ENCODE data around the gene GAB1.

The GAB1 gene

GRCh38 chr4:143356493-143356892 is 19.8 kb downstream of the GAB1 start:
- Histone ChIP-seq H3K27ac (ENCODE audit: insufficient read depth, low read length, poor library complexity, severe bottlenecking) (no peak overlapping the region), H3K27me3 (replicated peaks; ENCODE audit: control insufficient read depth, insufficient read depth, low read length, poor library complexity, severe bottlenecking) (no peaks in the 10 kb centered on the region), H3K9me3 (ENCODE audit: control insufficient read depth, low read length) (no peaks in the 10 kb centered on the region), H3K4me3 (ENCODE audit: insufficient read depth, low read depth, low read length, poor library complexity, severe bottlenecking) (no peak overlapping the region), H3K4me1 (ENCODE audit: control insufficient read depth, insufficient read depth, low read length, poor library complexity, severe bottlenecking) (no peaks in the 10 kb centered on the region), H3K36me3 (ENCODE audit: control insufficient read depth, insufficient read depth, low read length) (no peaks in the 10 kb centered on the region)
- DNase-seq = no peak

- no peaks in the 10 kb centered on the region for H3K36me3 ChIP-seq (ENCODE audit: control insufficient read depth, insufficient read depth, low read length)
- H3K9me3 ChIP-seq (ENCODE audit: control insufficient read depth, low read length) = no peaks in the 10 kb centered on the region
- DNase-seq = no peak
- H3K4me1 ChIP-seq (ENCODE audit: control insufficient read depth, insufficient read depth, low read length, poor library complexity, severe bottlenecking) = no peaks in the 10 kb centered on the region
- H3K4me3 ChIP-seq (ENCODE audit: insufficient read depth, low read depth, low read length, poor library complexity, severe bottlenecking) = no peak overlapping the region
- H3K27ac ChIP-seq (ENCODE audit: insufficient read depth, low read length, poor library complexity, severe bottlenecking) = no peak overlapping the region
- no peaks in the 10 kb centered on the region for H3K27me3 ChIP-seq (replicated peaks; ENCODE audit: control insufficient read depth, insufficient read depth, low read length, poor library complexity, severe bottlenecking)
Observed at GRCh38 chr4:143357161-143357845, 20.6 kb downstream of the GAB1 start.

DNA sequence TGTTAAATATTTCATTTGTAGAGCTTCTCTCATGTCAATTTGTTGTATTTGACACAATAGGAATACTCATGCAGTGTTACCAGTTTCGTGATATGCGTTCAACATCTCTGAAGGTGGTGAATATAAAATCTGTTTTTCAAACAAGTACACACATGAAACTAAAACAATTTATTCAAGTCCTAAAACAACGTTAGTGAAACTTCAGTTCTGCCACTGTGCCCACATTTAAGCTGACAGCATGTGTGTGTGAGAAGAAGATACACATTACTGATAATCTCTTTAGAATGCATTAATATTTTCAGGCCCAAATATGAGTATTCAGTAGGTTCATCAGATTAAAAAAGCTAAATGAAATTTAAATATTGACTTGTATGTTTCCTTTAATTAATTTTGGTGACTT is 21.7 kb downstream of the GAB1 start:
- no peaks in the 10 kb centered on the region for H3K4me1 ChIP-seq (ENCODE audit: control insufficient read depth, insufficient read depth, low read length, poor library complexity, severe bottlenecking)
- DNase-seq = no peak
- no peak overlapping the region for H3K4me3 ChIP-seq (ENCODE audit: insufficient read depth, low read depth, low read length, poor library complexity, severe bottlenecking)
- no peaks in the 10 kb centered on the region for H3K36me3 ChIP-seq (ENCODE audit: control insufficient read depth, insufficient read depth, low read length)
- H3K27ac ChIP-seq (ENCODE audit: insufficient read depth, low read length, poor library complexity, severe bottlenecking) = no peak overlapping the region
- H3K9me3 ChIP-seq (ENCODE audit: control insufficient read depth, low read length) = no peaks in the 10 kb centered on the region
- no peaks in the 10 kb centered on the region for H3K27me3 ChIP-seq (replicated peaks; ENCODE audit: control insufficient read depth, insufficient read depth, low read length, poor library complexity, severe bottlenecking)

DNA sequence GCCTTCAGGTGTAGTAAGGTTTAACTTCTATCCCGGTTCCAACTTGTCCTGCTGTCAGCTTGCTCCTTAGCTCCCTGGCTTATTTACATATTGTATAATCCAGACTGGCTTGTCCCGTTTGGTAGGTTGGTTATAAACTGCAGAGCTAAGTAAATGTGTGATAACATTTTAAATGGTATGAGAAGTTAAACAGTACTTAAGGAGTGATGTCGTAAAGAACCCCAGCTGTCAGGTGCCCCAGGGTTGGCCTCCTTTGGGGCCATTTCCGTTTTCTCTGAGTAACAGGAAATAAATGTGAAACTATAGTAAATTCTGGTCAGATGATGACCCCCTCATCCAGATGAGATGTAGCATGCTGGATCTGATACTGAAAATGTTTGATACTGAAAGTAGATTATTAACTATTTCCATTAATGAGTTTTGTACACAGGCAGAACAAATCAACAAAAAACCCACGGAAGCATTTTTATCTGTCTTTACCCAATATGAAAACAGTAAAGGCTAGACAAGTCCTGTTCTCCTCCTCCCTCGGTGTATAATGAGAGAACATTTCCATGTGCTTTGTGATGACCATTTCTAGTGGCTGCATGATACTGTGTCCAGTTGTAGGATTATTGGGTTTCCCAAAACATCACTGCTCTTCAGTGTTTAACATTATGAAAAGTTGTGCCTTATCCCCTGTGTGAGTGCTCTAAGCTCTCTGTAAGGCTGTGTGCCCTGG is 22.4 kb downstream of the GAB1 start:
- no peak for DNase-seq
- no peak overlapping the region for H3K27ac ChIP-seq (ENCODE audit: insufficient read depth, low read length, poor library complexity, severe bottlenecking)
- H3K4me1 ChIP-seq (ENCODE audit: control insufficient read depth, insufficient read depth, low read length, poor library complexity, severe bottlenecking) = no peaks in the 10 kb centered on the region

DNA sequence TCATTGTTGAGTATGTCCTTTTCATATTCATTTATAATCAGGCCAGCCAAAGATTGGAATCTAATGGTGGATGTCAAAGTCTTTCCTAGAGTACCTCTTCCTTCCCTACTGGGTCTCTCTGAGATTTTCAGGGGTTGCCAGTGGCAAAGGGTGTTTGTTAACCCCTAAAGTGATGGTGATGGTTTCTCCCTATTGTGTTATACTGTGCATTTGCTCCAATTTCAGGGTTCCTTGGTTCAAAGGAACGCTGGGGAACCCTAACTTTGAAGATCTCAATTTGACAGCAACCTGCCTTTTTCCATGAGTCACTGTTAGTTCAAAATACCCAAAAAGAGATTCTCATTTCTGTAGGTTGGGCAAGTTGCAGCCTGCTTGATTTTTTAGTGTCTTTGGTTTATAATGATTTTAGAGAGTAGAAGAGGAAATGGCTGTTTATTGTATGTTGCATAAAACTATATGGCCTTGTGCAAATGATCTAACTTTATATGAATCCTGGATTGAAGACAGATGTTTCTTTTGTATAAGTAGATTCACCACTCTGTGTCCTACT is 23.0 kb downstream of the GAB1 start:
- DNase-seq = no peak
- Histone ChIP-seq H3K27me3 (replicated peaks; ENCODE audit: control insufficient read depth, insufficient read depth, low read length, poor library complexity, severe bottlenecking) (no peaks in the 10 kb centered on the region), H3K4me3 (ENCODE audit: insufficient read depth, low read depth, low read length, poor library complexity, severe bottlenecking) (peak overlapping the region; percentile 4), H3K4me1 (ENCODE audit: control insufficient read depth, insufficient read depth, low read length, poor library complexity, severe bottlenecking) (no peaks in the 10 kb centered on the region), H3K27ac (ENCODE audit: insufficient read depth, low read length, poor library complexity, severe bottlenecking) (no peak overlapping the region), H3K9me3 (ENCODE audit: control insufficient read depth, low read length) (no peaks in the 10 kb centered on the region), H3K36me3 (ENCODE audit: control insufficient read depth, insufficient read depth, low read length) (no peaks in the 10 kb centered on the region)

More for the DNA sequence above, 22.4 kb downstream of the GAB1 start:
- H3K27me3 ChIP-seq (replicated peaks; ENCODE audit: control insufficient read depth, insufficient read depth, low read length, poor library complexity, severe bottlenecking) = no peaks in the 10 kb centered on the region
- no peaks in the 10 kb centered on the region for H3K36me3 ChIP-seq (ENCODE audit: control insufficient read depth, insufficient read depth, low read length)
- no peaks in the 10 kb centered on the region for H3K9me3 ChIP-seq (ENCODE audit: control insufficient read depth, low read length)
- H3K4me3 ChIP-seq (ENCODE audit: insufficient read depth, low read depth, low read length, poor library complexity, severe bottlenecking) = peak overlapping the region; percentile 4

- no peaks in the 10 kb centered on the region for H3K4me1 ChIP-seq (ENCODE audit: control insufficient read depth, insufficient read depth, low read length, poor library complexity, severe bottlenecking)
- no peak overlapping the region for H3K4me3 ChIP-seq (ENCODE audit: insufficient read depth, low read depth, low read length, poor library complexity, severe bottlenecking)
- DNase-seq = no peak
- H3K36me3 ChIP-seq (ENCODE audit: control insufficient read depth, insufficient read depth, low read length) = no peaks in the 10 kb centered on the region
- H3K9me3 ChIP-seq (ENCODE audit: control insufficient read depth, low read length) = no peaks in the 10 kb centered on the region
- H3K27ac ChIP-seq (ENCODE audit: insufficient read depth, low read length, poor library complexity, severe bottlenecking) = no peak overlapping the region
- H3K27me3 ChIP-seq (replicated peaks; ENCODE audit: control insufficient read depth, insufficient read depth, low read length, poor library complexity, severe bottlenecking) = no peaks in the 10 kb centered on the region
Observed at GRCh38 chr4:143360838-143361625, 24.4 kb downstream of the GAB1 start.

GRCh38 chr4:143362349-143363046 is 25.8 kb downstream of the GAB1 start:
- no peaks in the 10 kb centered on the region for H3K9me3 ChIP-seq (ENCODE audit: control insufficient read depth, low read length)
- no peaks in the 10 kb centered on the region for H3K27me3 ChIP-seq (replicated peaks; ENCODE audit: control insufficient read depth, insufficient read depth, low read length, poor library complexity, severe bottlenecking)
- H3K27ac ChIP-seq (ENCODE audit: insufficient read depth, low read length, poor library complexity, severe bottlenecking) = no peak overlapping the region
- H3K4me1 ChIP-seq (ENCODE audit: control insufficient read depth, insufficient read depth, low read length, poor library complexity, severe bottlenecking) = no peaks in the 10 kb centered on the region
- no peak for DNase-seq
- H3K36me3 ChIP-seq (ENCODE audit: control insufficient read depth, insufficient read depth, low read length) = no peaks in the 10 kb centered on the region
- H3K4me3 ChIP-seq (ENCODE audit: insufficient read depth, low read depth, low read length, poor library complexity, severe bottlenecking) = no peak overlapping the region

- H3K27ac ChIP-seq (ENCODE audit: insufficient read depth, low read length, poor library complexity, severe bottlenecking) = no peak overlapping the region
- H3K36me3 ChIP-seq (ENCODE audit: control insufficient read depth, insufficient read depth, low read length) = no peaks in the 10 kb centered on the region
- no peaks in the 10 kb centered on the region for H3K4me1 ChIP-seq (ENCODE audit: control insufficient read depth, insufficient read depth, low read length, poor library complexity, severe bottlenecking)
- no peaks in the 10 kb centered on the region for H3K9me3 ChIP-seq (ENCODE audit: control insufficient read depth, low read length)
- no peak for DNase-seq
- H3K4me3 ChIP-seq (ENCODE audit: insufficient read depth, low read depth, low read length, poor library complexity, severe bottlenecking) = no peak overlapping the region
- H3K27me3 ChIP-seq (replicated peaks; ENCODE audit: control insufficient read depth, insufficient read depth, low read length, poor library complexity, severe bottlenecking) = no peaks in the 10 kb centered on the region
Observed at GRCh38 chr4:143363332-143363731, 26.7 kb downstream of the GAB1 start.

DNA sequence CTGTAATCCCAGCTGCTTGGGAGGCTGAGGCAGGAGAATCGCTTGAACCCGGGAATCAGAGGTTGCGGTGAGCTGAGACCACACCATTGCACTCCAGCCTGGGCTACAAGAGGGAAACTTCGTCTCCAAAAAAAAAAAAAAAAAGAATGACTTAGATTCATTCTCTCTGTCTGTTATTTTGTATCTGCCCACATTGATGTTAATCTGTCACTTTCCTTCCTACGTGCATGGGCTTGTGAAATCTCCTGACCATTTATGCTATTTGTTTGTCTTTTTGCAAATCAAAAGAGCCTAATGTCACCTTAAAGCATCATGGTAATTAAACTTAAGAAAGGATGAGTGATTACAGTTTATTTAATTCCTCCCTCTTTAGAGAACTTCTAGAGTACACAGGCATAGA is 27.4 kb downstream of the GAB1 start:
- H3K27ac ChIP-seq (ENCODE audit: insufficient read depth, low read length, poor library complexity, severe bottlenecking) = no peak overlapping the region
- no peak overlapping the region for H3K4me3 ChIP-seq (ENCODE audit: insufficient read depth, low read depth, low read length, poor library complexity, severe bottlenecking)
- H3K36me3 ChIP-seq (ENCODE audit: control insufficient read depth, insufficient read depth, low read length) = no peaks in the 10 kb centered on the region
- H3K27me3 ChIP-seq (replicated peaks; ENCODE audit: control insufficient read depth, insufficient read depth, low read length, poor library complexity, severe bottlenecking) = no peaks in the 10 kb centered on the region
- no peaks in the 10 kb centered on the region for H3K4me1 ChIP-seq (ENCODE audit: control insufficient read depth, insufficient read depth, low read length, poor library complexity, severe bottlenecking)
- DNase-seq = no peak
- H3K9me3 ChIP-seq (ENCODE audit: control insufficient read depth, low read length) = no peaks in the 10 kb centered on the region
